NCI-H82 treated with DMSO at 0.1 percent for 48 hours (cell line): ENCODE measurements around the gene C12orf75.
A peak's percentile ranks its signal among the peaks of the same experiment; 100 is the strongest.
"Not testable (repeated sequence)": the region's sequence is repeated elsewhere in the genome, so short reads cannot be mapped to it uniquely, and the experiment has no call there.

Source experiments
- DNase-seq: peaks from one replicate; lab custom pipeline; 2025; ENCODE audit not compliant: unreplicated experiment; lab: John Stamatoyannopoulos, UW

C12orf75 gene

DNA sequence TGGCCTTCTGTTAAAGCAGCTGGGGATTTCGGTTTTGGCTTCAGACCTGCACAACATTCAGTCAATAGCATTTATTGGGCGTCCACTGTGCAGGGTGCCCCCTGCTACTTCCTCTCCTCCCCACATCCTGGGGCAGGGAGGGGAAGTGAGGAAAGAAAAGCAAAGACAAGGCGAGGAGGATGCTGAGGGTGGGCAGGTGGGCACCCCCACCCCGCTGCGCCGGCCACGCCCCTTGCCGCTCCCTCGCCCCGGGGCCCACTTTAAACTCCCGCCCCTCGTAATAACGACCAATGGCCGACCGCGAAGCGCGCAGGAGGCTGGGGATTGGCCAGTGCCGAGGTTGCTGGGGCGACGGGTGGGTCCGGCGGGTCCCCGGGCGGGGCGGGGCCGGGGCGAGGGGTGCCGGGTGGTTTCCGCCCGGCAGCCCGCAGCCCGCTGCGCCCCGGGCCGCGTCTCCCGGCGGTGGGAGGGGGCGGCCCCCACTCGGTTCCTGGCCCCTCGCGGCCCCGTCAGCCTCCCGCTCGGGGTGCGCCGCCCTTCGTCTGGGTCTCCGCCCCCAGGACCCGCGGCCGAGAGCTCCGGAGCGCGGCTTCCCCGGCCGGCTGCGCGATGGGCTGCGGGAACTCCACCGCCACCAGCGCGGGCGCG lies at the start of gene C12orf75:
TSS of gene C12orf75 (plus strand) at position 409 of the 648 bp plus-strand sequence. CDS start at position 610, 201 bp downstream.
- DNase-seq, result peak; percentile 54

DNA sequence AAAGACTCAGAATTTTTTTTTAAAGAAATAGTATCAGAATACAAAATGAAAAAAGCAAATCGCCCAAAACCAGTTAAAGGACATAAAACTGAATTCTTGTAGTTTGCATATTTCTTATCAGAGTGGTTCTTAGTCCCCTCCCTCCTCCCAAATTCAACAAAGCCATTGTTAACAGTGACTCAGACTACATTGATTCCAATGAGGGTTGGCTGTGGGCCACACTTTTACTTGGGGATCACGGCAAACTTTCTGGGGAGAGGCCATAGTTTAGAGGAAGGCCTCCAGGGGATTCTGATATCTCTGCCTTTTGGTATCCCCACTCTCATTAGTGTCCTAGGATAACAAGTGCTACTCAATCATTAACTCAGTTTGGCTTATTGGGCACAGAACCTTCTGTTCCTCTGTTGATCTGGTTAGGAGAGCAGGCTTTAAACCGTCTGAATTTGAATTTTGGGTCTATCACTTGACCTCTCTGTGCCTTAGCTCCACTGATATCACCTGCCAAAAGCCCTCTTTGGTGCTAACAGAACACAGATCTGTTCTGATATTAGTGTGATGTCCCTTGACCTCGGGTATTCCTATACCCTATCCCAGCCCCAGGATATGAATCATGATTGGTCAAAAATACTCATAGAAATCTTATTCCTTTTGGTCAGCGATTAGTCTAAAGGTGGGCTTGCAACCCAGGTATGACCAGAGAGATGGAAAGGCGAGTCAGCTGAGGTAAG lies 49.4 kb upstream of the C12orf75 start:
- no peak for DNase-seq

DNA sequence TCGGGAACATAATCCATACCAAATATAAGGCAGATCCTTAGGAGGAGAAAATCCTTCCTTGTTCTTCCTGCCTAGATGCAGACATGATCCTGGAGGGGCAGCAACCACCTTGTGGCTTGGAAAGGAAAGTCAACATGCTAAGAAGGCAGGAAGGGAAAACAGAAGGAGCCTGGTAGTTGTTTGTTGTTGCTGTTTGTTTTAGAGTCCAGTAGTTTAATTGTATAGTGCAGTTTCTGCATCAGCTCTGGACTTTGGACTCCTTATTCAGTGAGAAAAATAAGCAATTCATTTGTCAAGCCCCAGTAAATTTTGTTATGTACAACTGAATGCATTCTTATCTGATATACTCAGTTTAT lies 48.8 kb upstream of the C12orf75 start:
- DNase-seq, result no peak

DNA sequence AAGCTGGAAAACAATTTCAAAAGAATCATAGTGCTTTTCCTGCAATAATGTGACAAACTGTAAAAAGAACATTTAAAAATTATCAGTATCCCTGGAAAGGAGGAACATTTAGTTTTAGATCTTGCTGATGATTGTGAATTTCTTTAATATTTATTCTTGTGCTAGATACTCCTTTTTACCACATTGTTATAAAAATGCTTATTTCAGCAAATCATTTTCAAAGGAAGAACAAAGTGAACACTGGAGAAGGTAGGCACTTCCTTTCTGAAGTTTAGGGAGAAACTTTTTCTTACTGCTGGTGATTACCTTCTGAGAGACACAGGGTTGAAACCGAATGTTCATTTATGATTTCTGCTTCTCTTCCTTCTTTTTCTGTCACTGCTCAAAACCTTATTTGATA lies 45.1 kb upstream of the C12orf75 start:
- DNase-seq, result no peak

DNA sequence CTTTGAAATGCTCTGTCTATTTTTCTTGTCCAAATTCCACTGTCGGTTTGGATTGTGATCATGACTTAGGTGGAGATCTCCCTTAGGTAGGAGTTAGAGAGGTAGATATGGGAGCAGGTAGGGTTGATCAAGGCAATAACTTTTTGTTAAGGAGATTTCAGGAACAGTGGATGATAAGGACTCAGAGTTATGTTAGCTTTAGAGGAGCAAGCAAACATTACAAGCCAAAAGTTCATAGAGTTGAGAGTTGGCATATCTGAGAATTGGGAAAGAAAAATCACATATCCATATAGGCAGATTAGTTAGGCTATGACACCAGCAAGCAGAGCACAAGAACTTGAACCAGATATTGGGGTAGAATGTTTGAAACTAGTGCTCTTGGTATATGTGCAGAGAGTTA lies 43.1 kb upstream of the C12orf75 start:
- DNase-seq, result no peak

DNA sequence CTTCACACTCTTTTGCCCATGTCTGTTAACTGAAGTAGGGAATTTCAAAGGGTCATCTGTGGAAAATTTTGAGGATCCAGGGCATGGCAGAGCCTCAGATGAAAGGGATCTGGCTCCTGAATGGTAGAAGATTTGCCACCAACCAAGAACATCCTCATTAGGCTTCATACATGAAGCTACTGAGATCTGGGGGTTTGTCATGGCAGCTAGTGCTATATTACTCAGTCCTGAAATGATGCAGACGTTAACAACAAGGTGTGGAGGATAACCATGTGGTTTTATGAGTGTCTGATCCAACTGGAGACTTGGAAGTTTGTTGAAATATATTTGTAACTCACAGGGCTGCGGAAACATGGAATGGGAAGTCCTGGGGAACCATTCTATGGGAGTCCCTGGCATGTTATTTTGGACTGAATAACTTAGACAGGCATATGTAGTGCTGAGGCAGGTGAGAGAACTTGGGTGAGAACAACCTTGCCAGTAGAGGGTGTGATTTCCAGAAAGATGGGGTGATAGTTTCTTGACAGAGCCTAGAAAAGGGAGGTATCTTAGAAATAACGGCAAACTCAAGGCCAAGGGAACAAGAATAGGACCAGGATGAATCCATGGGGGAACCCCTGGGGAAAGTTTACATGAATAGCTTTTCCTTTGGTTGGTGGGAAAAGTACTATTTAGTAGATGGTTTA lies 42.0 kb upstream of the C12orf75 start:
- no peak for DNase-seq

DNA sequence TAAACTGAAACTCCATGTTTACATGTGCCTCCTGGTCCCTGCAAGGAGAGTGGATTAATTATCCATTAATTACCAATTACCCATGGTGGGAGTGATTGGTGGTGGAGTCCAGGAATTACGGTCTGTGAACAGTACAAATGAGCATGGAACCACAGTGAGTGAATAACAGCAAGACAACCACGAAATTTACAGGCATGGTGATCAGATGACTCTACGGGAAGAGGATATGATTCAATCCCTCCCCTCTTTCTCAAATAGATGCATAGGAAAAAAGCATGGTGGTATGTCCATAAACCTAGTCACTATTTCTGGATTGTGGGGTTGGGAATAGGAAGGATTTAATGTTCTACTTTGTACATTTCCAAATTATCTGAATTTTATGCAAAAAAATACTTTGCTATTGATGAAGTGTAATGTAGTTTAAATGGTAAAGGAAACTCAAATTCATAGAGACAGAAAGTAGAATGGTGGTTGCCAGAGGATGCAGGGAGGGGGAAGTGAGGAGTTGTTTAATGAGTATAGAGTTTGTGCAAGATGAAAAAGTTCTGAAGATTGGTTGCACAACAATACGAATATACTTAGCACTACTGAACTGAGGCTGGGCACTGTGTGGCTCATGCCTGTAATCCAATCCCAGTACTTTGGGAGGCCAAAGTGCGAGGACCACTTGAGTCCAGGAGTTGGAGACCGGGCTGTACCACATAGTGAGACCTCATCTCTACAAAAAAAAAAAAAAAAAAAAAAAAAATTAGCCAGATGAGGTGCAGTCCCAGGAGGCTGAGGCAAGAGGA lies 41.2 kb upstream of the C12orf75 start:
- no peak for DNase-seq

DNA sequence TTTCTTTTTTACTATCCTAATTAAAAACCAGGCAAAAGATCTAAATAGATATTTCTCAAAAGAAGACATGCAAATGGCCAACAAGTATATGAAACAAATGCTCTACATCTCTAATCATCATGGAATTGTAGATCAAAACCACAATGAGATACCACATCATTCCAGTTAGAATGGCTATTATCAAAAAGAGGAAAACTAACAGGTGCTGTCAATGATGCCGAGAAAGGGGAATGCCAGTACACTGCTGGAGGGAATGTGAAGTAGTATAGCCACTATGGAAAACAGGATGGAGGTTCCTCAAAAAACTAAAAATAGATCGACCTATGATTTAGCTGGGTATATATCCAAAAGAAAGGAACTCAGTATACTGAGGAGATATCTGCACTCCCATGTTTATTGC lies 39.0 kb upstream of the C12orf75 start:
- DNase-seq, result no peak

DNA sequence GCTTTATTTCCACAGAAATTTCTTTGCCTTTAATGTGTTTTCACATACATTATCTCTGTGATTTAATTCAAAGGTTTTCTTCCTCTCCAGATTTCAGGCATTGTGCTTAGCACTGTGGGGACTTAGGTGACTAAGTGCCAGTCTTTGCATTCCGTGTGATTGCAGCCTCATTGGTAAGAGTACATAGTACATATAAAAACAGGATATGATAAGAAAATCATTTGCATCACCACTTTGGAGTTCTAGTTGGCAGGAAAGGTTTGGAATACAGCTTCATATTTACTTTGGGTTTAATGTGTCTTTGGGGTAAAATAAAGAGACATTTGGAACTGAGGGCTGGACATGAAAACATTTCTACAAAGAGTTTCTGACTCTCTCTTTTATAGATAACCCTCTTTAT lies 37.8 kb upstream of the C12orf75 start:
- no peak for DNase-seq

DNA sequence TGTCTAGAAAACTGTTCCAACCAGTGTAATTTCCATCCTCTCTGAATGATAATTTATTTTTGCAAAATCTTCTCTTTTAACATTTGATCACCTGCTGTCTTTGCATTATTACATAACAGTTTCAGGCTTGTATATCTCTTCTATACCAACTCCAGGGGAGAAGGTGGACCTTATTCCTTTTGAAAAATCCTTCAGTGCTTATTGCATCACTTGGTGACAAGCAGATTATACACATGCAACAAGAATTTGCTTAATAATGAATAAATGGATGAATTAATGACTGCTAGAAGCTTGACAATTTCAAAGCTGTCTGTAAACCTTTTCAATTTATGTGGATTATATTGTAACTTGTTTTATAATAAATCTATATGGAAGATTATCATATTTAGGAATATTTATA lies 37.3 kb upstream of the C12orf75 start:
- DNase-seq, result no peak

DNA sequence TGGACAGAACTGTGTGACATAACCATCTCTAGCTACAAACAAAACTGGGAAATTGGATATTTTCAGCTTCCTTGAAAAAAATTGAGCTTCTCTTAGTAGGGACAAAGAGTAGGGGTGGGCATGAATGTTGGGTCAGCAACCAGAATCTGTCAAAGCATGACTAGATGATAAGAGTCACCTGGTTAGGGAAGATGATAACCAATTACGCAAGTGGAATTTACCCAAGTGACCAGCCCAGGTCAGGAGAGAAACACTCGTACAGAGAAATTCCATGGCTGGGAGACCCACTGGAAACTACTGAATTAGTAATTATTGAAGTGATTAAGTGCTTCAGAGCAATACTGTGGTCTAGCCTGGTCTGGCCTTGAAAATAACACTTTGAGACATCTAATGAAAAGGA lies 36.3 kb upstream of the C12orf75 start:
- DNase-seq, result no peak

DNA sequence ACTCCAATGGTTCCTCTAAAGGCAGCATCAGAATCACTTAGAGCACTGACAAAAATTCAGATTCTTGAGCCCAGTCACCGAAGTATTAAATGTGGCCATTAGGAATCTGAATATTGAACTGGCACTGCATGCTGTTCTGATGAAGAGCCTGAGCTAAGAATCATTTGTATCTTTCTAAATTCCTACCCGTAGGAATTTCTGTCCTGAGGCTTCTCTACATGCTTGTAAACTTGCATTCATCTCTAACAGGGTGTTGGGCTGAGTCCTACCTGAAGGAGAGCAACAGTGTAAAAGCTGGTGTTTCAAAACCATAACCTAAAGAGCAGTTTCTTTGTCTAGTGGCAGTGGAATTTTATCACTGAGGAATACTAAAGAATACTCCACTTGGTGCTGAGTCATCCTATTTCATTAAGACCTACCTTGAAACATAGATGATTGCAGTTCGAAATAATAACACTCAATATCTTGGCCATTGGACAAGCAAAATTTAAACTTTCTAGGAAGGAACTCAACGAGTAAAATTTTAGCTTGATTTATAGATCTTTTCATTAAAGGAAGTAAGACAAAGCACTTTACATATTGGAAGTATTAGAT lies 35.5 kb upstream of the C12orf75 start:
- DNase-seq, result no peak

DNA sequence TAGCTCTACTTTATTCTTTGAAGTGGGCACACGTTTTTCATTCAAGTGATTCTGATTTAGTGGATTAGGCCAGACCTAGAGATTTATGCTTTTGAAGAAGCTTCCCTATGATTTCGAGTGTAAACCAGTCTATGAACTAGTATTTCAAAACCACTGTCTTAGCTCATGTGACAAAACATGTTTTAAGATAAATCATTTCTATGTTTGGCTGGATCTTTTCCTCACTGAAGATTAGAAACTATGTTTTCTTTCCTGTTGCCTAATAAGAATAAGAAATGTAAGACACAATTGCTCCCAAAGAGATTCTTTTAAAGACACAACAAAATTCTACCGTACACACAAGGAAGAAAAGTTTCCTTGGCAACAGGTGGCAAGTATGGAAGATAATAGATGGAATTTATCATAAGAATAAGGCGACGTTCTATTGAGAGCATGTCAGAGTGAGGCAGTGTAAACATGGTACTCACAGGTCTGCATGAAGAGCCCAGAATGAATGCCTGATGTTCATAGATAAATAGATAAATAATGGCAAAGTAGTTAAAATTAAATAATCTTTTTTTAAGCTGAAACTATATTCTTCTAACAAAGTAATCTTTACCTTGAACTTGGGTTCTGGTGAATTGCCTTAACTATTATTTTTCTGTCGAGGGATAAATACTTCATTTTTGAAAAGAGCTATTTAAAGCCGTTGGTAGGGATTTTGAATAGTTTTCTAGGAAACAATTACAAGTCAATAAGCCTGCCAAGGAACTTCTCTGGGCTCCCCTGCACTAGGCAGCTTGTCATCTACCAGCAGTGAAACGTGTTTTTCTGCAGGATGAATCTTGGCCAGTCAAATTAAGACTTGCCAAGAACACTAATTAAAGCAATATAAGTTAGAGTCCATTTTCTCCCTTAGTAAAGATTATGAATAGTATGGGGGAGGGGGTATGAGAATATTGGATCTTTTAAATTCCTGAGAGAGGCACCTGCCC lies 34.1 kb upstream of the C12orf75 start:
- no peak for DNase-seq

DNA sequence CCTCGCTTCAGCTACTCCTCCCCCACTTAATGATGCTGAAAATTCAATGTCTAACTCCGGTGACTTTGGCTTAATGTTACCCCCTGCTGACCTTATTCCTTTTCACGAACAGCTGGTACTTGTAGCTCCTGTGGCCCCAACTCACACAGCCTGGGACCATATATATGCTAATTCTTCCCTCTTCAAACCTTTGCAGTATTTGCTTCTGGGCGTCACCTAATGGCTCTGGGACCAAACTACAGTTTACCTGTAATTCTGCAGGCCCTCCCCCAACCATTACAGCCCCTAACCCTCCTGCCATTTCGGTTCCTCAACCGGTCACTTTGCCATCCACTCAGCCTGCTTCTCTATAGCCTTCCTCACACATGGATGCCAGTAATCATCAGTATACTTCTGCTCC lies 29.6 kb upstream of the C12orf75 start:
- DNase-seq, result no peak

DNA sequence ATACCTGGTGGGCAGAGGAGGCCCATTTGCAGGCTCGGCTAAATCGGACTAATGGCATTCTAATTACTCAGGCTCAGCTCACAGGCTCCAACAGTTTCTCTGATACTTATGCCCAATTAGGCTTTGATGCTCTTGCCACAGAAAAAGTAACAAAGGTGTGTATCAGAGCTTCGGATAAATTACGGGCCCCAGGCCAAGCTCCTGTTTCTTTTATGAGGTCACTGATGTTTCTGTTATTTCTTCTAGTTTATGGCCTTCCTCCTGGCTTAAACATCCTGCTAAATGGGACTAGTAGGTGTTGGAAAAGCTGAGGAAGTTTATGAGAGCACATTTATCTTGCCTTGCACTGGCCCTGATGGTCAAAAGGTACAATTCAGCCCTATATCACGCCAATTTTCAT lies 28.8 kb upstream of the C12orf75 start:
- DNase-seq, result no peak

DNA sequence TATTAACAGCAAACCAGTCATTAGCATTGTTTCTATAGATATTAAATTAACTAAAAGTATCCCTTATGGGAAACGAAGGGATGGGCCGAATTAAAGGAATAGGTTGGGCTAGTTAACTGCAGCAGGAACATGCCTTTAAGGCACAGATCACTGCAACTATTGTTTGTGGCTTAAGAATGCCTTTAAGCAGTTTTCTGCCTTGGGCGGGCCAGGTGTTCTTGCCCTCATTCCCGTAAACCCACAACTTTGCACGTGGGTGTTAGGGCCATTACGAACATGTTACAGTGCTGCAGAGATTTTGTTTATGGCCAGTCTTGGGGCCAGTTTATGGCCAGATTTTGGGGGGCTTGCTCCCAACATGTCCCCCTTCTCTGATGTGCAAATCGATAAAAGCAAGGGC lies 27.5 kb upstream of the C12orf75 start:
- not testable (repeated sequence) for DNase-seq

DNA sequence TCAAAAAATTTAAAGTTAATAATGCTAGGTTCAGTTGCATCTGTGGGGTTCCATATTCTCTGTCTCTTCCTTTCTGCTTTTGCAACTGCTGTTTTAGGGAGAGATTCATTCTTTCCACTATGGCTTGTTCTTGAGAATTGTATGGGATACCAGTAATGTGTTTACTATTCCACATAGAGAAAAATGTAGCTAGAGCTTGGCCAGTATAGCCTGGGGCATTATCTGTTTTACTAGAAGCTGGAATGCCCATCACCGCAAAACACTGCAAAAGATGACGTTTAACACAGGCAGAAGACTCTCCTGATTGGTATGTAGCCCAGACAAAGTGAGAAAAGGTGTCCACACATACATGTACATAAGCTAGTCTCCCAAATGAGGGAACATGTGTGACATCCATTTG lies 25.9 kb upstream of the C12orf75 start:
- DNase-seq, result not testable (repeated sequence)

DNA sequence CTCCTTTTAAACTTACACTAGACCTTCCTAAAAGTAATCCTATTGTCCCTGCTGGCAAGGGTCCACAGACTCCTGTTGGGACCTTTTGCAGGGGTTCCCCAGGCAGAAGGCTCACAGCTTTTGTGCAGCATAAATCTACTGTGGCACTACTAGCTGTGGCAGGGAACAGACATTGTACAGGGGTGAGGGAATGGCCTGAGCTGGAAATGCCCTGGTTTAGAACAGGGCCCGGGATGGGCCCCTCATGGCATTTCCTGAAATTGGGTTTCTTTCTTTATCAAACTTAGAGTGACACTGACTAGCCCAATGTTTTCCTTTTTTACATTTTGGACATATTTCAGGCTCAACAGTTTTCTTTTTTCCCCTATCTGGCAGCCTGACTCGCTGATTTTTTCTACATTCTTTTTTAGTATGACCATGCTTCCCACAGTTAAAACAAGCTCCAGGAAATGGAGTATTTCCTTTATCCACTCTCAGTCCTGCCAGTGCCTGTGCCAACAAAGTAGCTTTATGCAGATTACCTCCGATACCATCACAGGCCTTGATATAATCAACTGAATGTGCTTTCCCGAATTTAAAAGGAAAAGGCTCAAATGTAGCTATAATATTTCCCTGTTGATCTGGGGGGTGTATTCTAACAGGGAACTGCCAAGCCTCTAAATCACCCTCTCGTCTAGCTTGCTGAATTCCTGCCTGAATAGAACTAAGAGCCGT lies 22.7 kb upstream of the C12orf75 start:
- DNase-seq, result not testable (repeated sequence)

DNA sequence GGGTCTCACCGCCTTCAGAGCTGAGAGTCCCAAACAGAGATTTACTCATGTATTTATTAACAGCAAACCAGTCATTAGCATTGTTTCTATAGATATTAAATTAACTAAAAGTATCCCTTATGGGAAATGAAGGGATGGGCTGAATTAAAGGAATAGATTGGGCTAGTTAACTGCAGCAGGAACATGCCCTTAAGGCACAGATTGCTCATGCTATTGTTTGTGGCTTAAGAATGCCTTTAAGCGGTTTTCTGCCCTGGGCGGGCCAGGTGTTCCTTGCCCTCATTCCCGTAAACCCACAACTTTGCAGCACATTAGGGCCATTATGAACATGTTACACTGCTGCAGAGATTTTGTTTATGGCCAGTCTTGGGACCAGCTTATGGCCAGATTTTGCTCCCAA lies 21.7 kb upstream of the C12orf75 start:
- not testable (repeated sequence) for DNase-seq
